IMR-90 (cell line): ENCODE results near the gene CIAO3. TPM values are rescaled to one million over a fixed set of nuclear protein-coding genes. Genes with fewer than 3 reads are reported as not detected.

Experiments
- ATAC-seq: fragments of 200-7000 bp; cut with Tn5 transposase; 2 replicates; pipeline ENCODE4 v1.9.1; 2020; ENCODE audit warnings: low read depth, mild to moderate bottlenecking, moderate library complexity
- BruUV-seq: library from RNA; stranded (reverse); fragments of 400-500 nt; replicated peaks from 2 replicates; lab custom pipeline; 2021; lab: Mats Ljungman, UMichigan
- CTCF ChIA-PET: fragments of 300-600 bp; formaldehyde crosslinking; extraction: SDS; loops from one replicate; lab custom pipeline; 2021; ENCODE audit warnings: antibody characterized with exemption; lab: Yijun Ruan, JAX
- POLR2A ChIA-PET: fragments of 300-600 bp; sonication (Branson Sonifier 250); formaldehyde crosslinking; loops from one replicate; lab custom pipeline; 2022; ENCODE audit warnings: antibody characterized with exemption; ENCODE audit not compliant: unreplicated experiment; lab: Charles Lee
- DNase-seq: peaks from one replicate; pipeline ENCODE4 v3.0.0; 2013
- H2AFZ ChIP-seq: replicated peaks from 2 replicates; pipeline ENCODE3; 2013; ENCODE audit warnings: low read length, mild to moderate bottlenecking; ENCODE audit not compliant: poor library complexity
- H2AK5ac ChIP-seq: 2 replicates; pipeline ENCODE4 v1.6.1; 2013; ENCODE audit warnings: low read depth, low read length, inconsistent platforms
- H2AK9ac ChIP-seq: replicated peaks from 2 replicates; pipeline ENCODE3; 2013; ENCODE audit warnings: mild to moderate bottlenecking, low read depth, low read length, moderate library complexity; ENCODE audit not compliant: poor library complexity
- H2BK120ac ChIP-seq: 2 replicates; pipeline ENCODE4 v1.6.1; 2013; ENCODE audit warnings: low read depth, low read length, inconsistent platforms
- H2BK15ac ChIP-seq: 3 replicates; pipeline ENCODE4 v1.6.1; 2013; ENCODE audit warnings: low read depth, low read length, inconsistent platforms
- H2BK20ac ChIP-seq: 2 replicates; pipeline ENCODE4 v1.6.1; 2013; ENCODE audit warnings: low read depth, mild to moderate bottlenecking, inconsistent platforms, low read length, moderate library complexity
- H2BK5ac ChIP-seq: 2 replicates; pipeline ENCODE4 v1.6.1; 2013; ENCODE audit warnings: mild to moderate bottlenecking, low read depth, low read length, inconsistent platforms; ENCODE audit not compliant: poor library complexity, severe bottlenecking
- H3K14ac ChIP-seq: replicated peaks from 2 replicates; pipeline ENCODE4 v1.6.1; 2013; ENCODE audit warnings: low read depth, low read length, inconsistent platforms
- H3K18ac ChIP-seq: 2 replicates; pipeline ENCODE4 v1.6.1; 2013; ENCODE audit warnings: low read depth, low read length, control low read depth
- H3K23ac ChIP-seq: 2 replicates; pipeline ENCODE4 v1.6.1; 2013; ENCODE audit warnings: low read depth, low read length, inconsistent platforms
- H3K27ac ChIP-seq: 2 replicates; pipeline ENCODE4 v1.5.1; 2013; ENCODE audit warnings: mild to moderate bottlenecking, control low read depth, low read length; ENCODE audit not compliant: insufficient read depth
- H3K27me3 ChIP-seq: 2 replicates; pipeline ENCODE4 v1.6.1; 2013; ENCODE audit warnings: low read length; ENCODE audit not compliant: control insufficient read depth, insufficient read depth
- H3K36me3 ChIP-seq: 2 replicates; pipeline ENCODE4 v1.6.1; 2013; ENCODE audit warnings: low read length, mixed read lengths; ENCODE audit not compliant: control insufficient read depth, insufficient read depth
- H3K4ac ChIP-seq: 2 replicates; pipeline ENCODE4 v1.6.1; 2013; ENCODE audit warnings: low read depth, low read length, inconsistent platforms
- H3K4me1 ChIP-seq: 2 replicates; pipeline ENCODE4 v1.6.1; 2013; ENCODE audit warnings: low read length, mixed read lengths; ENCODE audit not compliant: control insufficient read depth, insufficient read depth
- H3K4me2 ChIP-seq: 2 replicates; pipeline ENCODE4 v1.6.1; 2013; ENCODE audit warnings: low read depth, mild to moderate bottlenecking, control low read depth, low read length, moderate library complexity
- H3K4me3 ChIP-seq: 2 replicates; pipeline ENCODE4 v1.5.1; 2013; ENCODE audit warnings: low read depth, mild to moderate bottlenecking, control low read depth, low read length, moderate library complexity; ENCODE audit not compliant: insufficient read depth
- H3K56ac ChIP-seq: 2 replicates; pipeline ENCODE4 v1.6.1; 2013; ENCODE audit warnings: low read length, inconsistent platforms; ENCODE audit not compliant: insufficient read depth; ENCODE audit errors: extremely low read depth
- H3K79me1 ChIP-seq, 2 experiments: 2 replicates each; pipeline ENCODE4 v1.6.1; 2013; ENCODE audit warnings: low read length in 2 of 2, inconsistent platforms in 1 of 2, low read depth in 1 of 2
- H3K9ac ChIP-seq: 2 replicates; pipeline ENCODE4 v1.6.1; 2013; ENCODE audit warnings: low read depth, low read length, control low read depth
- H3K9me1 ChIP-seq: 2 replicates; pipeline ENCODE4 v1.6.1; 2013; ENCODE audit warnings: low read length, inconsistent platforms; ENCODE audit not compliant: insufficient read depth
- H3K9me3 ChIP-seq: 2 replicates; pipeline ENCODE4 v1.6.1; 2013; ENCODE audit warnings: low read length; ENCODE audit not compliant: control insufficient read depth, insufficient read depth
- H4K20me1 ChIP-seq: 2 replicates; pipeline ENCODE4 v1.6.1; 2013; ENCODE audit warnings: low read length, inconsistent platforms; ENCODE audit not compliant: insufficient read depth
- H4K5ac ChIP-seq: 2 replicates; pipeline ENCODE4 v1.6.1; 2013; ENCODE audit warnings: mild to moderate bottlenecking, low read depth, low read length, control low read depth
- H4K8ac ChIP-seq, 2 experiments: 2 replicates each; pipeline ENCODE4 v1.6.1; 2013; ENCODE audit warnings: low read depth in 2 of 2, low read length in 2 of 2, control low read depth in 1 of 2, inconsistent platforms in 1 of 2
- H4K91ac ChIP-seq: 2 replicates; pipeline ENCODE4 v1.6.1; 2013; ENCODE audit warnings: low read depth, low read length, inconsistent platforms; ENCODE audit not compliant: insufficient read depth
- CTCF ChIP-seq: conservative IDR thresholded peaks from 2 replicates; pipeline ENCODE4 v1.5.1; 2012; ENCODE audit warnings: mild to moderate bottlenecking, low read depth, low read length, improper control_type of control experiment
- ELK1 ChIP-seq: fragments of 150-350 bp; IDR thresholded peaks from 2 replicates; pipeline ENCODE4 v1.6.1; 2016; ENCODE audit warnings: low read depth, mild to moderate bottlenecking, low read length, moderate library complexity, borderline replicate concordance
- SMC3 ChIP-seq: fragments of 150-350 bp; IDR thresholded peaks from 2 replicates; pipeline ENCODE4 v1.6.1; 2016; ENCODE audit warnings: low read depth, mild to moderate bottlenecking, antibody characterized with exemption, low read length, moderate library complexity
- WGBS, 2 experiments: methylation state at CpG; one replicate each; pipeline versions ENCODE4 v1.1.5 to v1.1.7; 2013; ENCODE audit warnings: missing lambda C conversion rate in 2 of 2; ENCODE audit not compliant: insufficient read length in 1 of 2; ENCODE audit errors: extremely low coverage in 2 of 2; 5-methylcytosine and 5-hydroxymethylcytosine counted together
- dilution Hi-C: fragments of 300-500 bp; cut with HindIII; formaldehyde crosslinking; loops from one replicate; pipeline ENCODE4 v1.14.3; 2018; ENCODE audit warnings: low sequenced_read_pairs; ENCODE audit not compliant: unreplicated experiment
- in situ Hi-C: fragments of 300-500 bp; cut with MboI; formaldehyde crosslinking; loops from 3 replicates; pipeline ENCODE4 v1.14.3; 2019; ENCODE audit warnings: low sequenced_read_pairs, inconsistent platforms, mixed read lengths
- intact Hi-C: fragments of 100-400 bp; cut with micrococcal nuclease; formaldehyde crosslinking; loops from 2 replicates; pipeline ENCODE4 v1.10.0; 2022
- polyA plus RNA-seq, 3 experiments: library from polyadenylated mRNA; depleted of rRNA; stranded (reverse); fragments of >200 nt; gene quantifications; 2 replicates each; pipeline ENCODE4 v1.2.3, GENCODE V29; 2012; ENCODE audit warnings: low replicate concordance in 1 of 3
- total RNA-seq: library from RNA; depleted of rRNA; stranded (reverse); fragments of >200 nt; gene quantifications from 2 replicates; pipeline ENCODE4 v1.2.3, GENCODE V29; 2012

CIAO3 gene
- total and polyA plus RNA-seq, 2 of the 4 experiments (the other 2 are of a cell fraction) = 17.0 to 20.2 TPM

GRCh38 chr16:680967-681745 is 59.6 kb downstream of the CIAO3 start:
- CTCF ChIA-PET = no interaction called here
- no peak overlapping the region for H2BK15ac ChIP-seq
- 48% methylated on average over 25 of the region's 44 CpGs; no CpG with 5 or more reads in 1 of the 2 experiments for WGBS, 2 experiments
- H3K14ac ChIP-seq = 0 out of 2 replicates have a peak overlapping the region, but pooled peaks have one; percentile 23
- H2AK5ac ChIP-seq = peak overlapping the region; percentile 11; the same call in 1 of the 2 replicates
- H3K9me1 ChIP-seq = peaks cover 15% of the 10 kb centered on the region
- no peak overlapping the region for H2BK120ac ChIP-seq
- no TSS peak for BruUV-seq
- peaks cover 20% of the 10 kb centered on the region for H3K4me1 ChIP-seq
- no peak overlapping the region for H4K91ac ChIP-seq
- in situ Hi-C loops = no loop called here
- peak; percentile 49 for DNase-seq
- peak; percentile 16; the same call in 1 of the 2 replicates for TF ChIP-seq CTCF
- TF ChIP-seq SMC3 = no peak
- TF ChIP-seq ELK1 = no peak
- no peaks in the 10 kb centered on the region for H3K9me3 ChIP-seq
- H2BK20ac ChIP-seq = no peak overlapping the region
- peak overlapping the region; percentile 96 for H3K4me3 ChIP-seq
- H3K27me3 ChIP-seq = no peaks in the 10 kb centered on the region
- H2AK9ac ChIP-seq = peak overlapping the region; percentile 95
- H4K8ac ChIP-seq = no peak overlapping the region; a peak in 1 of 4 replicates
- no peak overlapping the region for H2AFZ ChIP-seq
- no peak overlapping the region for H3K56ac ChIP-seq
- H3K18ac ChIP-seq = no peak overlapping the region
- H3K4me2 ChIP-seq = peak overlapping the region; percentile 98
- no peak for ATAC-seq
- H3K9ac ChIP-seq = peak overlapping the region; percentile 80
- no peak overlapping the region; the same call in 1 of the 2 replicates for H4K5ac ChIP-seq
- peak overlapping the region; percentile 82 for H3K27ac ChIP-seq
- H3K4ac ChIP-seq = no peak overlapping the region
- H4K20me1 ChIP-seq = peaks cover 34% of the 10 kb centered on the region
- intact Hi-C loops = no loop called here
- H3K79me1 ChIP-seq = peaks cover 9 to 40% of the 10 kb centered on the region in 2 experiments; a peak in 3 of 4 replicates
- H3K23ac ChIP-seq = peak overlapping the region; percentile 39; the same call in 1 of the 2 replicates
- H3K36me3 ChIP-seq = peaks cover 32% of the 10 kb centered on the region
- peak overlapping the region; percentile 14 for H2BK5ac ChIP-seq
- dilution Hi-C loops = no loop called here
- POLR2A ChIA-PET = no interaction called here
